ENCODE data around the gene GRP.

DNA sequence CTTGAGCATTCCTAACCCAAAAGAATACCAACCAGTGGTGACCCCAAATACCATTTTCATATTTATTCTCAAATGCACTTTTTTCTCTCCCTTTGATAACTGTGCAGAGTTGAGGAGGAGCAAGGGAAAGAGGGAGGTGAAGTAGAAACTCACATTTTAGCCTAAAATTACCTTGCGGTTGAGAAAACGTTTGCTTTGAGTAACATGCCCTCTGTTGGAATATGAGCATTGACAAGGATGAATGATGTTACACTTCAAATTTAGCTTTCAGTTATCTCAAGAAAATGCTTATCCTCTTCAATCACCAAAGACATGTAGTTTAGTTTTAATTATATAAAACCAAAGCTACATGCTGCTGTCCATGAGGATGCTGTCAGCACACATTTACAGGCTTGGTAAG is 2.4 kb downstream of the GRP start:
- TF ChIP-seq, protein P1, sequence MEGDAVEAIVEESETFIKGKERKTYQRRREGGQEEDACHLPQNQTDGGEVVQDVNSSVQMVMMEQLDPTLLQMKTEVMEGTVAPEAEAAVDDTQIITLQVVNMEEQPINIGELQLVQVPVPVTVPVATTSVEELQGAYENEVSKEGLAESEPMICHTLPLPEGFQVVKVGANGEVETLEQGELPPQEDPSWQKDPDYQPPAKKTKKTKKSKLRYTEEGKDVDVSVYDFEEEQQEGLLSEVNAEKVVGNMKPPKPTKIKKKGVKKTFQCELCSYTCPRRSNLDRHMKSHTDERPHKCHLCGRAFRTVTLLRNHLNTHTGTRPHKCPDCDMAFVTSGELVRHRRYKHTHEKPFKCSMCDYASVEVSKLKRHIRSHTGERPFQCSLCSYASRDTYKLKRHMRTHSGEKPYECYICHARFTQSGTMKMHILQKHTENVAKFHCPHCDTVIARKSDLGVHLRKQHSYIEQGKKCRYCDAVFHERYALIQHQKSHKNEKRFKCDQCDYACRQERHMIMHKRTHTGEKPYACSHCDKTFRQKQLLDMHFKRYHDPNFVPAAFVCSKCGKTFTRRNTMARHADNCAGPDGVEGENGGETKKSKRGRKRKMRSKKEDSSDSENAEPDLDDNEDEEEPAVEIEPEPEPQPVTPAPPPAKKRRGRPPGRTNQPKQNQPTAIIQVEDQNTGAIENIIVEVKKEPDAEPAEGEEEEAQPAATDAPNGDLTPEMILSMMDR (IDR thresholded peaks at IDR 0.05), result no peak
- no peak for TF ChIP-seq POLR2A (IDR thresholded peaks at IDR 0.05)
